Stimulated activated CD8-positive, alpha-beta memory T cell treated with anti-CD3 and anti-CD28 coated beads, Interleukin-12 subunit alpha, Interleukin-12 subunit beta, amount 100 ng/mL, for 4 hours (primary cell): ENCODE data around the gene GTF3A.

Source experiments
- DNase-seq: peaks from one replicate; pipeline ENCODE4 v3.0.0-alpha.2; 2020; ENCODE audit warnings: low read depth

GTF3A gene

GRCh38 chr13:27405546-27406134 is 18.8 kb upstream of the GTF3A start:
- DNase-seq: no peak

- no peak for DNase-seq
Measured at GRCh38 chr13:27406178-27406939, 18.1 kb upstream of the GTF3A start.

GRCh38 chr13:27408074-27408473 is 16.3 kb upstream of the GTF3A start:
- no peak for DNase-seq

GRCh38 chr13:27409013-27409412 is 15.4 kb upstream of the GTF3A start:
- no peak for DNase-seq

- no peak for DNase-seq
Measured at GRCh38 chr13:27411341-27411740, 13.1 kb upstream of the GTF3A start.

GRCh38 chr13:27415116-27415515 is 9.3 kb upstream of the GTF3A start:
- DNase-seq: no peak

- no peak for DNase-seq
Measured at GRCh38 chr13:27419328-27419727, 5.1 kb upstream of the GTF3A start.

GRCh38 chr13:27421101-27421871 is 3.1 kb upstream of the GTF3A start:
- no peak for DNase-seq

GRCh38 chr13:27423333-27423732 is 1.1 kb upstream of the GTF3A start:
- no peak for DNase-seq

GRCh38 chr13:27425158-27425917 is 919 bp downstream of the GTF3A start:
- DNase-seq: no peak

- peak; percentile 56 for DNase-seq
Measured at GRCh38 chr13:27425918-27426630, 1.7 kb downstream of the GTF3A start.

GRCh38 chr13:27427641-27428040 is 3.2 kb downstream of the GTF3A start:
- no peak for DNase-seq

- no peak for DNase-seq
Measured at GRCh38 chr13:27428160-27428559, 3.7 kb downstream of the GTF3A start.

- DNase-seq: no peak
Measured at GRCh38 chr13:27432180-27432579, 7.8 kb downstream of the GTF3A start.

- DNase-seq: no peak
Measured at GRCh38 chr13:27432611-27433210, 8.3 kb downstream of the GTF3A start.

GRCh38 chr13:27437126-27437525 is 12.7 kb downstream of the GTF3A start:
- DNase-seq: no peak

- no peak for DNase-seq
Measured at GRCh38 chr13:27440408-27440807, 16.0 kb downstream of the GTF3A start.

- DNase-seq: no peak
Measured at GRCh38 chr13:27442071-27442647, 17.7 kb downstream of the GTF3A start.

- no peak for DNase-seq
Measured at GRCh38 chr13:27442797-27443196, 18.4 kb downstream of the GTF3A start.

GRCh38 chr13:27446986-27447583 is 22.7 kb downstream of the GTF3A start:
- no peak for DNase-seq
